Stomach (tissue), 4 donors: ENCODE results near the gene TRIM4.

Source experiments
- POLR2A ChIP-seq, 4 donors: fragments of 450-650 bp; IDR thresholded peaks; one replicate each; pipeline ENCODE4 v1.6.1; 2016; ENCODE audit warnings: antibody characterized with exemption in 4 of 4, control low read depth in 2 of 4, mild to moderate bottlenecking in 1 of 4, moderate library complexity in 1 of 4
- POLR2AphosphoS5 ChIP-seq, 3 donors: sonication (generic); formaldehyde crosslinking; IDR thresholded peaks; one replicate each; pipeline ENCODE4 v1.6.1; 2016; ENCODE audit warnings: antibody characterized with exemption in 3 of 3
- TF ChIP-seq, protein P1 (sequence below), 7 experiments: fragments of 450-650 bp in 4 of 7; fragments of 200-600 bp in 3 of 7; sonication (generic) in 3 of 7; IDR thresholded peaks; one replicate each; pipeline ENCODE4 v1.5.1; 2016 to 2019; ENCODE audit warnings: antibody characterized with exemption in 7 of 7, control low read depth in 2 of 7, mild to moderate bottlenecking in 1 of 7

DNA sequence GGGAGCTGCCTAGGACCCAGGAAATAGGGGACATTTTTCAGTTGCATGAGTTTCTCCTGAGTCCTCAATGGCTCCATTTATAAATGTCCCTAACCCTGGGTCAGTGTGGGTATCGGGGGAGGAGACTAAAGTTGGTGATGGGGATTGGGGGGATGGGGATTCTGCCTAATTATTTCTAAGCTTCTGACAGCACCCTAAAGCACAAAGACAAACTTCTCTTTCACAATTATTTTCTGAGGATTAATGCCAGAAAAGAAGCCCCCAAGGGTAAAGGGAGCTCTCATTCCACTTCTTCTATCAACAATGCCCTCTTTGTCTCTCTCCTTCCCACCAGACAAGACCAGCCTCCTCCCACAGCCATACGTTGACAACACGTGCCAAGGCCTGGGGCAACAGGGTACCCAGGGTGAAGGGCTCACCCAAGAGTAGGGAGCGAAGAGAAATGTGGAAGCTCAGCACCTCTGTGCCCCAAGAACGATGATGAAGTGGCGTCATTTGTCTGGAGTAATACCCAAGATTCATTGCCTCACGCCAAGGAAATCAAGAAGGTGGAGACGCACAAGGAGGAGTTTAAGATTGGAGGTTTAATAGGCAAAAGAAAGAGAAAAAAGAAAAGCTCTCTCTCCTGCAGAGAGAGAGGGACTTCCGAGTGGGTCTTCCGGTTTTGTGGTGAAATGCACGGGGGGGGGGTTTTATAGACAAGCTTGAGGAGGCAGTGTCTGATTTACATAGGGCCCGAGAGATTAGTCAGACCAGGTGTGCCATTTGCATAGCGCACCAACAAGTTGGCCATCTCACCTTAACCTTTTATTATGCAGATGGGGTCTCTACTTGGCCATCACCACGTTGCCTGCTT, 24.5 kb upstream of the TRIM4 start:
- TF ChIP-seq, protein P1, sequence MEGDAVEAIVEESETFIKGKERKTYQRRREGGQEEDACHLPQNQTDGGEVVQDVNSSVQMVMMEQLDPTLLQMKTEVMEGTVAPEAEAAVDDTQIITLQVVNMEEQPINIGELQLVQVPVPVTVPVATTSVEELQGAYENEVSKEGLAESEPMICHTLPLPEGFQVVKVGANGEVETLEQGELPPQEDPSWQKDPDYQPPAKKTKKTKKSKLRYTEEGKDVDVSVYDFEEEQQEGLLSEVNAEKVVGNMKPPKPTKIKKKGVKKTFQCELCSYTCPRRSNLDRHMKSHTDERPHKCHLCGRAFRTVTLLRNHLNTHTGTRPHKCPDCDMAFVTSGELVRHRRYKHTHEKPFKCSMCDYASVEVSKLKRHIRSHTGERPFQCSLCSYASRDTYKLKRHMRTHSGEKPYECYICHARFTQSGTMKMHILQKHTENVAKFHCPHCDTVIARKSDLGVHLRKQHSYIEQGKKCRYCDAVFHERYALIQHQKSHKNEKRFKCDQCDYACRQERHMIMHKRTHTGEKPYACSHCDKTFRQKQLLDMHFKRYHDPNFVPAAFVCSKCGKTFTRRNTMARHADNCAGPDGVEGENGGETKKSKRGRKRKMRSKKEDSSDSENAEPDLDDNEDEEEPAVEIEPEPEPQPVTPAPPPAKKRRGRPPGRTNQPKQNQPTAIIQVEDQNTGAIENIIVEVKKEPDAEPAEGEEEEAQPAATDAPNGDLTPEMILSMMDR (IDR thresholded peaks at IDR 0.05), result no peak
- TF ChIP-seq POLR2A (IDR thresholded peaks at IDR 0.05) (no peak), POLR2AphosphoS5 (IDR thresholded peaks at IDR 0.05) (no peak)
